K562 (cell line): Measurements from ENCODE around the gene PRMT2.

Source experiments
- MECOM ChIP-seq: fragments of 250-450 bp; sonication (Bioruptor Pico); IDR thresholded peaks from 2 replicates; pipeline ENCODE4 v1.8.0; 2022; ENCODE audit warnings: inconsistent platforms
- ZNF77 ChIP-seq: fragments of 250-450 bp; sonication (Bioruptor Pico); IDR thresholded peaks from 2 replicates; pipeline ENCODE4 v1.5.0; 2020
- TF ChIP-seq, protein P1 (sequence below), 2 experiments: fragments of 200-800 bp in 1 of 2; sonication (Bioruptor generic) in 1 of 2; sonication (generic) in 1 of 2; formaldehyde crosslinking in 1 of 2; IDR thresholded peaks in 1 of 2; conservative IDR thresholded peaks in 1 of 2; 2 replicates each; pipeline versions ENCODE4 v1.5.0 to v1.6.1; 2016 to 2020; ENCODE audit warnings: missing compliant biosample characterization in 1 of 2, missing genetic modification characterization in 1 of 2, missing genetic modification reagents in 1 of 2

DNA sequence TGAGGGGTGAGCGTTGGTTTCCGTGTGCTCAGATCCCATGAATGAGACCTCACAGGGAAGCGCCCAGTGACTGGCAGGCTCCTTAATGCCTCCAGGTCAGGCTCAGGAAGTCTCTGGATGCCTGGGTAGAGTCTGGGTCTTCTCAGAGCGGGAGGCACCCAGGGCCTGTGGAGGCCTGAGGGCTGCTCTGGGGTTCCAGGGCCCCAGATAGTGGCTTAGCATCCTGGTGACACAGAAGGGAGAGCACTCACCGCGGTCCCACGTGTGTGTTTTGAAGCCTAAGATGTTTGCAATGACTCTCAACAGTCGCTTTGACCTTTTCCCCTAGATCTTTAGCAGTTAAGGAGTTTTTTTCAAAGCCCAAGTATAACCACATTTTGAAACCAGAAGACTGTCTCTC, 25.0 kb downstream of the PRMT2 start:
- TF ChIP-seq, protein P1, sequence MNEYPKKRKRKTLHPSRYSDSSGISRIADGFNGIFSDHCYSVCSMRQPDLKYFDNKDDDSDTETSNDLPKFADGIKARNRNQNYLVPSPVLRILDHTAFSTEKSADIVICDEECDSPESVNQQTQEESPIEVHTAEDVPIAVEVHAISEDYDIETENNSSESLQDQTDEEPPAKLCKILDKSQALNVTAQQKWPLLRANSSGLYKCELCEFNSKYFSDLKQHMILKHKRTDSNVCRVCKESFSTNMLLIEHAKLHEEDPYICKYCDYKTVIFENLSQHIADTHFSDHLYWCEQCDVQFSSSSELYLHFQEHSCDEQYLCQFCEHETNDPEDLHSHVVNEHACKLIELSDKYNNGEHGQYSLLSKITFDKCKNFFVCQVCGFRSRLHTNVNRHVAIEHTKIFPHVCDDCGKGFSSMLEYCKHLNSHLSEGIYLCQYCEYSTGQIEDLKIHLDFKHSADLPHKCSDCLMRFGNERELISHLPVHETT (CRISPR knock-in tag; conservative IDR thresholded peaks at IDR 0.05 in 1 of 2, IDR thresholded peaks at IDR 0.05 in 1 of 2) = no peak
- TF ChIP-seq ZNF77 (CRISPR knock-in tag) = no peak
- TF ChIP-seq MECOM (CRISPR knock-in tag) = no peak
